GM23248 (cell line): ENCODE measurements around the gene NFYB.

Source experiments
- EZH2 ChIP-seq: fragments of 200-600 bp; sonication (generic); IDR thresholded peaks from 2 replicates; pipeline ENCODE4 v1.6.1; 2018; ENCODE audit warnings: antibody characterized with exemption, mild to moderate bottlenecking; ENCODE audit not compliant: insufficient read depth, poor library complexity, severe bottlenecking
- EZH2phosphoT487 ChIP-seq: fragments of 200-600 bp; sonication (generic); IDR thresholded peaks from 2 replicates; pipeline ENCODE4 v1.6.1; 2018; ENCODE audit warnings: antibody characterized with exemption, moderate library complexity, mild to moderate bottlenecking, low read depth; ENCODE audit not compliant: insufficient read depth

DNA sequence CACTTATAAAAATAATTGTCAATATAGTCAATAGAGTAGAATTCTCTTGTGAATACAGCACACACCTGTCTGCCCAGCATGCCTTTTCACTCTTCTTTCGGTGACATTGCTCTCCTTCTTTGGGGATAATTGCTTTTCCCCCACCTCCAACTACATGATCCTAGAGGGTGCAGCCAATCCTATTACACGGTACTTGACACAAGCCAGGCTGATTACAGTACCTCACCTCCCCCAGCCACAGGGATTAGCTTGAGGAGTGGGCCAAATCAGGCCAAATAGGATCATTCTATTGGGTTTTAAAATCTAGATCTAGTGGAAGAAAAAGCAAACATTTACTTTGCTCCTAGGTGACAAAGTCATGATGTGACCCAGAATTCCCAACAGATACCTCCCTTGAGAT lies 16.8 kb upstream of the NFYB start:
- TF ChIP-seq EZH2 = no peak
- no peak for TF ChIP-seq EZH2phosphoT487
